Activated CD4-positive, alpha-beta T cell treated with anti-CD3 and anti-CD28 coated beads, Interleukin-2, amount 50 U/mL, for 24 hours (primary cell): ENCODE results near the gene PRKAG2.

Experiments
- DNase-seq, 2 donors: peaks; one replicate each; pipeline ENCODE4 v3.0.0-alpha.2; 2020; ENCODE audit warnings: low read depth in 1 of 2, low spot score in 1 of 2

Gene PRKAG2

DNA sequence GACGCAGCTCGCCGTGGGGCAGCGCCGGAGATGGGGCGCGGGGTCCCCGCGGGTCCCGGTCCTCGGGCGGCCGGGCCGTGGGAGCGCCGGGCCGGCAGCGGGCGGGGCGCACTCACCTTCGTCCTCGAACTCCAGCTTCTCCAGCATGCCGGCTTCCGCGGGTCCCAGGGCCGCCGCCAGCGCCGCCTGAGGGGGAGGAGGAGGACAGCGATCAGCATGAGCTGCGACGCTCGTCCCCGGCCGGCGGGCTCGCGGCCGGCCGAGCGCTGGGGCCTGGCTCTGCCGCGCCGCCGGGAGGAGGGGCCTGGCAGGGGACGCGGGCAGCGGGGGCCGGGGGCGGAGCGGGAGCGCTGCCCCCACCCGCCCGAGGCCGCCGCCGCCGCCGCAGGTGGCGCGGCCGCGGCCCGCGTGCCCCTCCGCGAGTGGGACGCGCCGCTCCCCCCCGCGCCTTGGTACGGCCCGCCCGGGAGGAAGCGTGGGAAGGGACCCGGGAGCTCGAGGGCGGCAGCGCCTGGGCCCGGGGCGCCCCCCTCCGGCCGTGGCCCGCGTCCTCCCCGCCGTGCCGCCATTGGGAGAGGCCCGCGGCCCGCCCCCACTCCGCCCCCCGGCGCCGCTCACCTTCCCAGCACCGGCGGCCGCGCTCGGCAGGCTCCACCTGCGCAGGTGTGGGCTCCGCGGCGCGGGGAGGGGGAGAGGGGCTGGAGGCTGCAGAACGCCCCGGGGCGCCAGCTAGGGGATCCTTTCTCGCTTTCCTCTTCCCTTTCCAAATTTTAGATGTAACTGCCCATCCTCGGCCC, 244.8 kb downstream of the PRKAG2 start:
- DNase-seq = peak; percentile 78 to 79

DNA sequence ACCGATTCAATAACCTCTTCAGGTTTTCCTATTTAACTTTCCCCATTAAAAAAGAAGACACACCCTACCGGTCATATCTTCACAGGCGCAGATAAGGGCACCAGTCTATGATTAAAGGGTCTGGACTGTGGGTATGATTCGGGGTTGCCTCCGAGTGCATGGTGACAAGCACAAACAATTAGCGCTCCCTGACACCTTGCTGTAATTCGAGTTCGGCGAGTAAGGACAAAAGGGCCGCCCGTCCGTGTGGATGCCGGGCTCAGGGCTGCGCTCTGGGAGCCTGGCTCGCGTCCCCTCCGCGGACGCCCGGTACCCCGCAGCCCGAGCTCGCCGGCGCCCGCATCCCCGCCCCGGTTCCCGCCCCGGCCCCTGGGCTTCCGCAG, 245.4 kb downstream of the PRKAG2 start:
- no peak for DNase-seq

GRCh38 chr7:151630851-151631569, 245.9 kb downstream of the PRKAG2 start:
- DNase-seq = no peak

- no peak for DNase-seq
Observed at GRCh38 chr7:151630358-151630757, 246.6 kb downstream of the PRKAG2 start.

DNA sequence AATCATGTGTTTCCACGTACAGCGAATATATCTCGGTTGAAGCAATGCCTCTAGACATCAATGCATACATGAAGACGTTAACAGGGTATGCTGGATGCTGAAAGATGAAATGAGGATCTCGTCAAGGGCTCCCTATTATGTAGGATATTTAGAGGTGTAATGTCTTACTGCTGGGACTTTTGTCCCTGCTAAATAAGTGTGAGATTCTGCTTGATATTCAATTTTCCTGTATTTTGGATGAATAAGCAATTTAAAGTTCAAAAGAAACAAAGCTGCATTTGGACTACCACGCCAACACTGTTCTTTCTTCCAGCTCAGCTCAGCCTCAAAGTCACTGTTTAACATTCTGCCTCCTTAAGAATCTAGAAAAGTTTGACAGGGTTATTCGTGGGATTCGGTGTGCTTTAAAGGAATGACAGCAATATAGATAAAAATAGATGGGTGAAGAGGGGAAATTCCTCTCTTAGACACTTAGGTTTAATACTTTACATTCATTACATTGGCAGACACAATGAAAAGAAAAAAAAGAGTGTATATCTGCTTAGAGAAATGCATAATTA, 247.1 kb downstream of the PRKAG2 start:
- no peak for DNase-seq

DNA sequence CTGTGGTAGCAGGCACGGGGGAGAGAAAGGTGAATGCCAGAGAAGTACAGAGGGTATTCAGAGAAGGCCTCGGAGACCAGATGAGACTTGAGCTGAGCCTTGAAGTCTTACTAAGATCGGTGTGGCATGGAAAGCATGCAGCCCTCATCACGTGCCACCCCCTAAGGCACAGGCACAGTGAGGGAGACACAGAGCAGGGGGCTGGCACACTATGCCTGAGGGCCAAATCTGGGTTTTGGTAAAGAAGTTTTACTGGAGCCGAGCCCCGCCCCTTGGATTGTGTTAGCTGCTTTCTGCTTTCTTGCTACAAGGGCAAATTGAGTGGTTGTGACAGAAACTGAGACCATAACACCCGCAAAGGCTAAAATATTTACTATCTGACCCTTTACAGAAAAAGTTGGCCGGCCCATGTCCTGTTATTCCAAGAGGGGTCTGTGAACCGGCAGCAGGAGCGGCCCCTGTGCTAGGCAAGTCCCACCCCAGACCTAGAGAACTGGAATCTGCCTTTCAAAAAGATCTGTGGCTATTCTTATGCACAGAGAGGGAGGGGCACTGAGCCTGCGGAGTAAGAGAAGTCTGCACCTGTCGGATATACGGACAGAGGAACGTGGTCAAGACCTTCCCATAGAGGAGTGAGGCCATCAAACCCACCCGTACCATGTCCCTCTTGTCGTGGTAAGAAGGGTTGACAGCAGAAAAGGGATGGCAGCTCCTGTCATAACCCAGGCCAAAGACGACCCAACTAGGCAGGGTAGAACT, 247.9 kb downstream of the PRKAG2 start:
- DNase-seq = no peak

DNA sequence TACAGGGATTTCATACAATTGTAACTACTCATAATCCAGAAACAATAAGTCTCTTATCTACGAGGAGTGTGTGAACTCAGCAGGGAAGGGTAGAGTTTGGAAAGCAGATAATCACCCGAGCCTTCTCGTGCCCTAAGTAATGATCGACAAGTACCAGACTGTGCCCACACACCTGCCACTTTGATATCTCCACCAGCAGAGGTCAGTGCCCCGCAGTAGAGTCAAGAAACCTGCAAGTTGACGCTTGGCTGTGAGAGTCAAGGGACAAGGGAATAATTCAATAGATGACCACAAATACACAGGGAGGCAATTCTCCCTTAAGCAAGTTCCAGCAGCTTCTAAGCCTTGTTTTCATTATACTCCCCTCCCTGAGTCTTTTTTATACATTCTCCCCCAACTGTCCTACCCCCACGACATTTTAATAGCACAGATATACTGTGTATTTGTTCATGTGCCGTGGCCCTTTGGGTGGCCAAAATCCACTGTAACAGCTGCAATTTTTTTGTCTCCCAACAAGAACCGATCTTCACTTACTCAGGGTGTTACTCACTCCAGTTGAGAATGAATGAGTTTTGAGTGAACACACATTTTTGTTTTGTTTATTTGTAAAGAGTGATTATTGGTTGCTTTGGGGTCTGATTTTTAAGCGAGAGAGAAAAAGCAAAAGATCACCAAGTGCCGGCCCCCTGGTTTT, 250.3 kb downstream of the PRKAG2 start:
- no peak for DNase-seq

DNA sequence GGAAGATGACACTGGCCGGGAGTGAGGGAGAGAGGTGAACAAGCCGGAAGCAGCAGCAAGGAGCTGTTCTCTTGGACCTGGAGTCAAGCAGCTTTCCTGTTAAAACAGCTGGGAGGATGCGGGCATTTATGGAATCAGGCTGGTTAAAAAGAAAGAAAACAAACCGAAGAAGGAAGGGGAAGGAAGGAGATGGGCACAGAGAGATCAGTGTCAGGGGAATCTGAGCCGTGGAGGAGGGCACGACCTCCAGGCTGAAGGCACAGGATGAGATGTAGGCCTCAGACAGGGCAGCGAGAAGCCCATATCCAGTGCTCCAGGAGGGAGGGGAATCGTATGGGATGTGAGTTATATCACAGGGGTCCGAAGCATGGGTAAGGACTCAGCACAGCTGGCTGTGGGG, 251.3 kb downstream of the PRKAG2 start:
- no peak for DNase-seq

- no peak for DNase-seq
Observed at GRCh38 chr7:151624246-151624928, 252.5 kb downstream of the PRKAG2 start.

DNA sequence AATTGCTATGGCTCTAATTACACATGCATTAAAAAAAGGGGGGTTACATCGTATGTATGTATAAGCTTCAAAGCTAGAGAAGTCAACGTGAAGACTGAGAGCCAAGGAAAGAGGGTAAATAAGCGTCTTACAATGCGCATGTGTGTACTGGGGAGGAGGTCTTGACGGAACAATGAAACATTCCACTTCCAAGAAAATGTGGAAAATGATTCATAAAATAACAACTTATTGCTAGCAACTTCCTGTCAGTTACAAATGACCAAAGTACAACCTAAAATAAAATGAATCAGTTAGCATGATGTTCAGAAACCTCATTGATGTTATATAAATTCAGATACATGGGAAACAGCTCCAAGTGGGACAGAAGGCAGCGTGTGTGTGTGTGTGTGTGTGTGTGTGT, 253.1 kb downstream of the PRKAG2 start:
- DNase-seq = no peak

DNA sequence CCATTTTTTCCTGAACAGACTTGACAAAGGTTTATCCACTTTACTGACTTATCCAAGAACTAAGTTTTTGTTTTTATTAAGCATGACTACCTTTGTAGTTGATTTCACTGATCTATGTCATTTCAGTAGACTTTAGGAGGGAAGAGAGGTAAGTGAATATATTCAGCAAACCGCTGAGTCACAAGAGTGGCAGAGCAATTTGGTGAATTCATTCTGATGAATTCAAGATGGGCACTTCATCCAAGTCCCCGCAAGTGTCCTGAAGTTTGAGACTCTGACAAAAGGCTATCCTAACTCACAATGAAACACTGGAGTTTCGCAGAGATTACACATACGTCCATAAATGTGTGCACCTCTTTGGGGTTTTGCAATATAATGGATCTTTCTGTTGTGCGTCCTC, 255.0 kb downstream of the PRKAG2 start:
- DNase-seq = no peak

DNA sequence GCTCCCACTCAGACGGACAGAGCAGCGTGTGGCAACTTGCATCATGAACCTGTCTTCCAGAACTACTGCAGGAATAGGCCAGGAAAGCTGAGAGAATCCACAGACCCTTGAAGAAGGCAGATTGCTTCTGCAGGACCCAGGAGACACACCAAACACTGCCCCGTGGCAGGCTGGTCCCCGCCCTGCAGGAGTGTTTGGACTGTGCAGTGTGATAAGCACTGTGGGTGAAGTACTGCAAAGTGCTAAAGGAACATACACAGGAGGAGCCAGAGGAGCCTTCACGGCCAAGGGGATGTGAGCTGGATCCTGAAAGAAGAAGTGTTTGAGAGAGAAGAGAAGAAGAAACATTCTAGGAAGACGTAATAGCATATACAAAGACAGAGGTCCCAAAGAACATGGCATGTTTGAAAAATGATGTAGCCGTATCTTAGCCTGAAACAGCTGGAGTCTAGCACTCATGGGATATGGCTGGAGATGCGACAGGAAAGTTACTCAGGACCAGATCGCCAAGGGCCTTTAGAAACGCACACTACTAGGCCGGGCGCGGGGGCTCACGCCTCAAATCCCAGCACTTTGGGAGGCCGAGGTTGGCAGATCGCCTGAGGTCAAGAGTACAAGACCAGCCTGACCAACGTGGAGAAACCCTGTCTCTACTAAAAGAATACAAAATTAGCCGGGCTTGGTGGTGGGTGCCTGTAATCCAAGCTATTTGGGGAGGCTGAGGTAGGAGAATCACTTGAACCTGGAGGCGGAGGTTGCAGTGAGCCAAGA, 260.3 kb downstream of the PRKAG2 start:
- no peak for DNase-seq

- DNase-seq = no peak
Observed at GRCh38 chr7:151615784-151616183, 261.1 kb downstream of the PRKAG2 start.

GRCh38 chr7:151615058-151615457, 261.9 kb downstream of the PRKAG2 start:
- no peak for DNase-seq

GRCh38 chr7:151614019-151614418, 262.9 kb downstream of the PRKAG2 start:
- no peak for DNase-seq

GRCh38 chr7:151611878-151612277, 265.0 kb downstream of the PRKAG2 start:
- no peak for DNase-seq

- DNase-seq = no peak
Observed at GRCh38 chr7:151611041-151611440, 265.9 kb downstream of the PRKAG2 start.

- no peak for DNase-seq
Observed at GRCh38 chr7:151608031-151608551, 268.8 kb downstream of the PRKAG2 start.

GRCh38 chr7:151607464-151607867, 269.4 kb downstream of the PRKAG2 start:
- no peak for DNase-seq
